DND-41 (cell line): ENCODE results near the gene KCNG2.

Experiments
- ATAC-seq: fragments of 200-7000 bp; cut with Tn5 transposase; 3 replicates; pipeline ENCODE4 v1.9.1; 2021; ENCODE audit warnings: low read depth; ENCODE audit not compliant: insufficient read depth
- DNase-seq: peaks from one replicate; pipeline ENCODE4 v3.0.0-alpha.2; 2020
- H2AFZ ChIP-seq: 2 replicates; pipeline ENCODE4 v1.6.0; 2012; ENCODE audit warnings: low read depth, low read length
- H3K27ac ChIP-seq: 2 replicates; pipeline ENCODE4 v1.5.1; 2012; ENCODE audit warnings: low read length, inconsistent platforms
- H3K27me3 ChIP-seq: fragments of 200-600 bp; sonication (generic); 2 replicates; pipeline ENCODE4 v1.6.0; 2012; ENCODE audit warnings: low read length, mild to moderate bottlenecking, inconsistent platforms; ENCODE audit not compliant: insufficient read depth, poor library complexity
- H3K36me3 ChIP-seq: 2 replicates; pipeline ENCODE4 v1.5.1; 2012; ENCODE audit warnings: low read length, inconsistent platforms; ENCODE audit not compliant: insufficient read depth
- H3K4me1 ChIP-seq: 2 replicates; pipeline ENCODE4 v1.5.1; 2012; ENCODE audit warnings: mild to moderate bottlenecking, low read length; ENCODE audit not compliant: insufficient read depth
- H3K4me2 ChIP-seq: 2 replicates; pipeline ENCODE4 v1.6.0; 2012; ENCODE audit warnings: mild to moderate bottlenecking, moderate library complexity, low read length, inconsistent platforms; ENCODE audit not compliant: insufficient read depth
- H3K4me3 ChIP-seq, 2 experiments: fragments of 200-600 bp in 1 of 2; shearing (Covaris generic) in 1 of 2; 2 replicates each; pipeline ENCODE4 v1.5.1; 2012 to 2016; ENCODE audit warnings: inconsistent platforms in 2 of 2, low read length in 2 of 2, mild to moderate bottlenecking in 2 of 2, low read depth in 1 of 2, moderate library complexity in 1 of 2
- H3K79me2 ChIP-seq: 2 replicates; pipeline ENCODE4 v1.6.0; 2012; ENCODE audit warnings: low read length, inconsistent platforms; ENCODE audit not compliant: insufficient read depth
- H3K9ac ChIP-seq: 2 replicates; pipeline ENCODE4 v1.6.0; 2012; ENCODE audit warnings: low read depth, mild to moderate bottlenecking, inconsistent platforms, low read length, moderate library complexity
- H3K9me3 ChIP-seq: 2 replicates; pipeline ENCODE4 v1.5.1; 2012; ENCODE audit warnings: low read length, moderate library complexity, mild to moderate bottlenecking, inconsistent platforms; ENCODE audit not compliant: insufficient read depth, severe bottlenecking
- H4K20me1 ChIP-seq: 2 replicates; pipeline ENCODE4 v1.6.0; 2012; ENCODE audit warnings: low read length; ENCODE audit not compliant: insufficient read depth
- CTCF ChIP-seq: IDR thresholded peaks from 2 replicates; pipeline ENCODE4 v1.5.1; 2012; ENCODE audit warnings: borderline replicate concordance, low read length, moderate library complexity, mild to moderate bottlenecking; ENCODE audit not compliant: poor library complexity, severe bottlenecking; ENCODE audit errors: extremely low read depth
- EZH2 ChIP-seq: IDR thresholded peaks from 3 replicates; pipeline ENCODE4 v1.6.1; 2012; ENCODE audit warnings: borderline replicate concordance, low read depth, mild to moderate bottlenecking, moderate library complexity, low read length, inconsistent platforms; ENCODE audit not compliant: severe bottlenecking

The KCNG2 gene

DNA sequence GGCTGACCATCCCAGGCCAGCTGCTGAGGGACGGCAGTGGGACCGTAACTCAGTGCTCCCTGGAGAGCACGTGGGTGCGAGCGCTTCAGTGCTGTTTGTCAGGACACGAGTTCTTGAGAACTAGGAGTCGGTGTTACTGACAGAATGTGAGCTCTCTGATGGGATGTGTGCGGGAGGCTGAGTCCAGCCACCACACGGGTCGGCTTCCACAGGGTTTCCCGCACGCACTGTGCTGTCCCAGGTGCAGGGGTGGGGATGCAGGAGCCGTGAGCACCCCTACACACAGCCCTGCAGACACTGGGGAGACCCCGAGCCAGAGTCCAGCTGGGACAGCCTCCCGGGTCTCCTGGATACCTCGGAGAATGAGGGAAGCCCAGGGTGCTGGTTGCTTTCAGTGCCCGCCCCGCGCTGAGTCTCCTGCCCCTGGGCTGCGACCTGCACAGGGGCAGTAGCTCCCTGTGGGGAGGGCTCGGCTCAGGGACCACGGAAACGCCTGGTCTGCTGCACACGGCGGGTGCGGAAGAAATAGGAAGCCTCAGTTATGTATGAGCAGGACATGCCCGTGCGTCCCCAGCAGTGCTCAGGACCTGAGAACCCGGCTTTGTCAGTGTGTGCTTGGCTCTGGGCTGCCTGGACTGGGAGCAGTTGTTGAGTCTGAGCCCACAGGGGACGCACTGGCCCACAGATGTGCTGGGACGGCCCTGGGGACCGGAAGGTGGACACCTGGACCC, 71.2 kb downstream of the KCNG2 start:
- DNase-seq (no peak), ATAC-seq (no peak)

DNA sequence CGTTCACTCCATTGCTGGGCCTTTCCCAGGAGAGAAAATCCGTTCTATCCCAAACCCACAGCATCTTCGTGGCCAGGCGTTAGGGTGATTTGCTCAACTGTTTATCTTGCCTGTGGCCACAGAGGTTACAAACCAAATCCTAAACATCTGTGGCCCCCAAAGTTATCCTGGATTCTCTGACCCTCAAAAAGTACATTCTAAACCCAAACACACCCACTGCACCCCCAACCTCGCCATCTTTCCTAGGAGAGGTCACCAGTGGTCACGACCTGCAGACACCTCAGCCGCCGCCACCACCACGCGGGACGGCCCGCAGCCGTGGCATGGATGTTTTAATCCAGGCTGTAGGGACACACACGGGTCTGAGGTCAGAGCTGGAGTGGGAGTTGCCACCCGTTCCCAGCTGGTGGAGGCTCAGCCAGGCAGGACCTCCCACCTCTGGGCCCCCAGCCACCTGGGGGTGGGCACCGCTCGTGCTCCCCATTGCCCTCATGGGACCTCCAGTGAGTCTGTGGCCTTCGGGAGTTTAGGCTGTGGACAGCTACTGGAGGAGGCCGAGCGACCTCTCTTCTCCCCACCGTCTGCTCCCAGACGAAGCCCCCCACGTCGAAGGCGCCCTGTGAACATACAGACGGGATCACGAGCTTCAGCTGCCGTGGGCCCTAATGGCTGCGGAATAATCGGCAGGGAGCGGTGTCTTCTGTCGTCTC, 72.0 kb downstream of the KCNG2 start:
- no peak for ATAC-seq

More for the DNA sequence above, 71.2 kb downstream of the KCNG2 start:
- Histone ChIP-seq H3K4me3 (no peak overlapping the region), H4K20me1 (no peaks in the 10 kb centered on the region), H3K36me3 (no peaks in the 10 kb centered on the region), H3K27me3 (no peaks in the 10 kb centered on the region), H3K9ac (no peak overlapping the region), H3K27ac (no peak overlapping the region), H3K9me3 (no peaks in the 10 kb centered on the region), H2AFZ (no peak overlapping the region), H3K4me2 (no peak overlapping the region), H3K79me2 (no peaks in the 10 kb centered on the region), H3K4me1 (no peaks in the 10 kb centered on the region)
- TF ChIP-seq EZH2: no peak
- no peak for TF ChIP-seq CTCF

GRCh38 chr18:79870301-79871025, 72.7 kb downstream of the KCNG2 start:
- Histone ChIP-seq H3K36me3 (no peaks in the 10 kb centered on the region), H3K9me3 (no peaks in the 10 kb centered on the region), H3K4me1 (no peaks in the 10 kb centered on the region), H2AFZ (no peak overlapping the region), H4K20me1 (no peaks in the 10 kb centered on the region), H3K27ac (no peak overlapping the region), H3K4me2 (no peak overlapping the region), H3K79me2 (no peaks in the 10 kb centered on the region), H3K9ac (no peak overlapping the region), H3K4me3 (no peak overlapping the region), H3K27me3 (no peaks in the 10 kb centered on the region)
- ATAC-seq: no peak
- DNase-seq: no peak
- TF ChIP-seq EZH2 (no peak), CTCF (no peak)

More for the DNA sequence above, 72.0 kb downstream of the KCNG2 start:
- H3K4me3 ChIP-seq: no peak overlapping the region
- TF ChIP-seq CTCF (no peak), EZH2 (no peak)
- no peak overlapping the region for H3K4me2 ChIP-seq
- H3K27me3 ChIP-seq: no peaks in the 10 kb centered on the region
- H3K9ac ChIP-seq: no peak overlapping the region
- no peaks in the 10 kb centered on the region for H3K4me1 ChIP-seq
- no peaks in the 10 kb centered on the region for H4K20me1 ChIP-seq
- no peak overlapping the region for H2AFZ ChIP-seq
- no peaks in the 10 kb centered on the region for H3K36me3 ChIP-seq
- H3K79me2 ChIP-seq: no peaks in the 10 kb centered on the region
- H3K9me3 ChIP-seq: no peaks in the 10 kb centered on the region
- no peak overlapping the region for H3K27ac ChIP-seq
- DNase-seq: no peak
